SK-N-SH treated with all-trans-retinoic acid at 6 μM for 48 hours (cell line): Measurements from ENCODE around the gene PRKG1.

Experiments used
- ATAC-seq: fragments of 200-7000 bp; cut with Tn5 transposase; 3 replicates; pipeline ENCODE4 v1.9.1; 2020; ENCODE audit warnings: mild to moderate bottlenecking, moderate library complexity
- BACH2 ChIP-seq: fragments of 250-450 bp; sonication (Bioruptor Pico); IDR thresholded peaks from 2 replicates; pipeline ENCODE4 v1.9.0; 2021; ENCODE audit warnings: mild to moderate bottlenecking, borderline replicate concordance
- CREB5 ChIP-seq: fragments of 250-450 bp; sonication (Bioruptor Pico); IDR thresholded peaks from 2 replicates; pipeline ENCODE4 v1.5.1; 2020; ENCODE audit warnings: low read depth, mild to moderate bottlenecking, moderate library complexity
- CSRNP3 ChIP-seq: fragments of 250-450 bp; sonication (Bioruptor Pico); IDR thresholded peaks from 2 replicates; pipeline ENCODE4 v1.5.1; 2021; ENCODE audit warnings: mild to moderate bottlenecking, moderate library complexity
- ESRRG ChIP-seq: fragments of 250-450 bp; sonication (Bioruptor Pico); IDR thresholded peaks from 2 replicates; pipeline ENCODE4 v1.6.1; 2021; ENCODE audit warnings: mild to moderate bottlenecking
- GLIS3 ChIP-seq: fragments of 250-450 bp; sonication (Bioruptor Pico); IDR thresholded peaks from 2 replicates; pipeline ENCODE4 v1.5.0; 2020; ENCODE audit warnings: mild to moderate bottlenecking, moderate library complexity
- ISL1 ChIP-seq: fragments of 250-450 bp; sonication (Bioruptor Pico); IDR thresholded peaks from 2 replicates; pipeline ENCODE4 v2.1.2; 2022; ENCODE audit warnings: mild to moderate bottlenecking, moderate library complexity
- OSR1 ChIP-seq: fragments of 250-450 bp; sonication (Bioruptor Pico); IDR thresholded peaks from 2 replicates; pipeline ENCODE4 v1.8.0; 2022; ENCODE audit warnings: moderate library complexity, mild to moderate bottlenecking, inconsistent platforms
- POU6F1 ChIP-seq: fragments of 250-450 bp; sonication (Bioruptor Pico); IDR thresholded peaks from 2 replicates; pipeline ENCODE4 v1.8.0; 2021; ENCODE audit warnings: low read depth, mild to moderate bottlenecking, moderate library complexity, borderline replicate concordance
- PPARA ChIP-seq: fragments of 250-450 bp; sonication (Bioruptor Pico); IDR thresholded peaks from 2 replicates; pipeline ENCODE4 v1.5.0; 2020; ENCODE audit warnings: mild to moderate bottlenecking, borderline replicate concordance
- RARB ChIP-seq: fragments of 250-450 bp; sonication (Bioruptor Pico); IDR thresholded peaks from 2 replicates; pipeline ENCODE4 v1.8.0; 2021; ENCODE audit warnings: mild to moderate bottlenecking, moderate library complexity
- SNAI2 ChIP-seq: fragments of 250-450 bp; sonication (Bioruptor Pico); IDR thresholded peaks from 2 replicates; pipeline ENCODE4 v1.5.0; 2020; ENCODE audit warnings: mild to moderate bottlenecking, moderate library complexity
- TOX ChIP-seq: fragments of 250-450 bp; sonication (Bioruptor Pico); IDR thresholded peaks from 2 replicates; pipeline ENCODE4 v1.8.0; 2021; ENCODE audit warnings: mild to moderate bottlenecking, moderate library complexity, borderline replicate concordance
- TSHZ2 ChIP-seq: fragments of 250-450 bp; sonication (Bioruptor Pico); IDR thresholded peaks from 2 replicates; pipeline ENCODE4 v1.5.0; 2020; ENCODE audit warnings: mild to moderate bottlenecking, moderate library complexity
- ZC3H10 ChIP-seq: fragments of 250-450 bp; sonication (Bioruptor Pico); IDR thresholded peaks from 2 replicates; pipeline ENCODE4 v1.5.1; 2021; ENCODE audit warnings: mild to moderate bottlenecking, moderate library complexity
- ZFP3 ChIP-seq: fragments of 250-450 bp; sonication (Bioruptor Pico); IDR thresholded peaks from 2 replicates; pipeline ENCODE4 v1.5.0; 2020; ENCODE audit warnings: mild to moderate bottlenecking, moderate library complexity
- ZFP30 ChIP-seq: fragments of 450-650 bp; formaldehyde crosslinking; IDR thresholded peaks from 2 replicates; pipeline ENCODE4 v1.5.0; 2022; ENCODE audit warnings: mild to moderate bottlenecking, moderate library complexity
- ZNF565 ChIP-seq: fragments of 450-650 bp; formaldehyde crosslinking; conservative IDR thresholded peaks from 2 replicates; pipeline ENCODE4 v1.5.0; 2020; ENCODE audit warnings: low read depth, mild to moderate bottlenecking, moderate library complexity
- ZNF70 ChIP-seq: fragments of 450-650 bp; formaldehyde crosslinking; IDR thresholded peaks from 2 replicates; pipeline ENCODE4 v1.5.0; 2020; ENCODE audit warnings: mild to moderate bottlenecking, moderate library complexity

Gene PRKG1

GRCh38 chr10:52212062-52212461 is 1137.8 kb downstream of the PRKG1 start:
- no peak for TF ChIP-seq BACH2
- no peak for TF ChIP-seq ZFP30 (CRISPR knock-in tag)
- no peak for TF ChIP-seq OSR1
- TF ChIP-seq RARB (CRISPR knock-in tag) = no peak
- no peak for TF ChIP-seq ISL1 (CRISPR knock-in tag)
- TF ChIP-seq TOX = no peak
- TF ChIP-seq ESRRG (CRISPR knock-in tag) = no peak
- no peak for TF ChIP-seq ZC3H10 (CRISPR knock-in tag)
- TF ChIP-seq ZNF70 (CRISPR knock-in tag) = no peak
- no peak for TF ChIP-seq SNAI2 (CRISPR knock-in tag)
- TF ChIP-seq CSRNP3 (CRISPR knock-in tag) = no peak
- TF ChIP-seq CREB5 (CRISPR knock-in tag) = no peak
- TF ChIP-seq PPARA (CRISPR knock-in tag) = no peak
- TF ChIP-seq TSHZ2 (CRISPR knock-in tag) = no peak
- no peak for TF ChIP-seq POU6F1 (CRISPR knock-in tag)
- TF ChIP-seq GLIS3 (CRISPR knock-in tag) = no peak
- ATAC-seq = no peak

- ATAC-seq = no peak
- TF ChIP-seq SNAI2 (CRISPR knock-in tag) = no peak
- TF ChIP-seq POU6F1 (CRISPR knock-in tag) = no peak
- TF ChIP-seq ZNF565 = no peak
- no peak for TF ChIP-seq ESRRG (CRISPR knock-in tag)
- no peak for TF ChIP-seq TSHZ2 (CRISPR knock-in tag)
- TF ChIP-seq CREB5 (CRISPR knock-in tag) = no peak
- TF ChIP-seq RARB (CRISPR knock-in tag) = no peak
- TF ChIP-seq CSRNP3 (CRISPR knock-in tag) = no peak
- TF ChIP-seq BACH2 = no peak
- TF ChIP-seq ZFP30 (CRISPR knock-in tag) = no peak
- TF ChIP-seq ZFP3 (CRISPR knock-in tag) = no peak
Measured at GRCh38 chr10:52212802-52213201, 1138.5 kb downstream of the PRKG1 start.
